Breast epithelium (tissue), 4 donors: Measurements from ENCODE around the gene PRKAA1. TPM values are rescaled to one million over a fixed set of nuclear protein-coding genes. Genes with fewer than 3 reads are reported as not detected.

ENCODE experiments used
- DNase-seq, 2 donors: peaks; one replicate each; pipeline ENCODE4 v3.0.0-alpha.2; 2019; ENCODE audit warnings: low spot score in 2 of 2
- H3K27ac ChIP-seq, 2 donors: fragments of 200-600 bp; sonication (generic) in 1 of 2; one replicate each; pipeline ENCODE4 v1.5.1; 2016 to 2019; ENCODE audit warnings: mild to moderate bottlenecking in 1 of 2
- H3K27me3 ChIP-seq, 2 donors: fragments of 200-600 bp; sonication (generic) in 1 of 2; one replicate each; pipeline versions ENCODE4 v1.5.1 to v1.6.0; 2017 to 2019; ENCODE audit warnings: control low read depth in 1 of 2, mild to moderate bottlenecking in 1 of 2
- H3K36me3 ChIP-seq: fragments of 200-600 bp; one replicate; pipeline ENCODE4 v1.5.1; 2019
- H3K4me1 ChIP-seq, 2 donors: fragments of 200-600 bp; sonication (generic); one replicate each; pipeline ENCODE4 v1.5.1; 2016 to 2019; ENCODE audit warnings: control low read depth in 1 of 2
- H3K4me3 ChIP-seq, 3 donors: fragments of 200-600 bp; sonication (generic); 1 replicate in 2 of 3; 2 replicates in 1 of 3; pipeline ENCODE4 v1.5.1; 2016 to 2019; ENCODE audit warnings: mild to moderate bottlenecking in 3 of 3, moderate library complexity in 2 of 3
- H3K9me3 ChIP-seq, 2 donors: fragments of 200-600 bp; sonication (generic) in 1 of 2; one replicate each; pipeline ENCODE4 v1.5.1; 2016 to 2019; ENCODE audit warnings: control low read depth in 1 of 2
- POLR2A ChIP-seq: fragments of 450-650 bp; IDR thresholded peaks from one replicate; pipeline ENCODE4 v1.6.1; 2016; ENCODE audit warnings: antibody characterized with exemption, mild to moderate bottlenecking, moderate library complexity
- POLR2AphosphoS5 ChIP-seq, 3 donors: sonication (generic); formaldehyde crosslinking; IDR thresholded peaks; one replicate each; pipeline ENCODE4 v1.6.1; 2017; ENCODE audit warnings: antibody characterized with exemption in 3 of 3
- intact Hi-C: fragments of 100-400 bp; cut with DNase I; formaldehyde crosslinking; loops from one replicate; pipeline ENCODE4 v1.15.1; 2023; ENCODE audit warnings: low total_unique reads
- total RNA-seq, 3 donors: library from RNA; depleted of rRNA; stranded (reverse); fragments of >200 nt; gene quantifications; one replicate each; pipeline ENCODE4 v1.1.0, GENCODE V29; 2016
- TF ChIP-seq, protein P1 (sequence below), 3 donors: fragments of 450-650 bp; IDR thresholded peaks; one replicate each; pipeline ENCODE4 v1.5.1; 2016 to 2017; ENCODE audit warnings: antibody characterized with exemption in 3 of 3, mild to moderate bottlenecking in 3 of 3, moderate library complexity in 3 of 3

Gene PRKAA1
- total RNA-seq, 3 donors from 2014 or later = 100 to 134 (median 112) TPM

DNA sequence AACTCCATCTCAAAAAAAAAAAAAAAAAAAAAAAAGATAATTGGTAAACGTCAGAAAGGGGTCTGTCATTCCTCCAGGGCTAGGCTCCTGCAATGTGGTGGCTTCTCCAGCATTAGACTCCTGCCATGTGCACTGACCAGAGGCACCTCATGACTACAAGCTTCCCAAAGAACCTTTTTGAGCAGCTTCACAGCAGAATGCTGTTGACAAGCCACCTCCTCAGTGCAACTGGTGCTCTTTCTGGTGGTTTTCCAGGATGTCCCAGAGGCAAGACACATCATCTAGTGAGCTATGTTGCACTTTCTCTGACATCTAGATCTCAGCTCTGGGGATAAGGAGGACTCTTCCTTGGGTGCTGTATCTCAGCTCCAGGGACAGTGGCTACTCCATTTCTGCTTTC, 25.3 kb upstream of the PRKAA1 start:
- DNase-seq = no peak
- H3K27ac ChIP-seq = no peak overlapping the region
- H3K27me3 ChIP-seq = no peaks in the 10 kb centered on the region
- H3K36me3 ChIP-seq = peaks cover 2% of the 10 kb centered on the region
- no peak overlapping the region for H3K4me3 ChIP-seq
- TF ChIP-seq POLR2A = no peak
- intact Hi-C loops = no loop called here
- no peaks in the 10 kb centered on the region for H3K9me3 ChIP-seq
- no peaks in the 10 kb centered on the region for H3K4me1 ChIP-seq

- no peak overlapping the region for H3K27ac ChIP-seq
These were observed 15.6 kb upstream of the PRKAA1 start for GRCh38 chr5:40813698-40814281.

DNA sequence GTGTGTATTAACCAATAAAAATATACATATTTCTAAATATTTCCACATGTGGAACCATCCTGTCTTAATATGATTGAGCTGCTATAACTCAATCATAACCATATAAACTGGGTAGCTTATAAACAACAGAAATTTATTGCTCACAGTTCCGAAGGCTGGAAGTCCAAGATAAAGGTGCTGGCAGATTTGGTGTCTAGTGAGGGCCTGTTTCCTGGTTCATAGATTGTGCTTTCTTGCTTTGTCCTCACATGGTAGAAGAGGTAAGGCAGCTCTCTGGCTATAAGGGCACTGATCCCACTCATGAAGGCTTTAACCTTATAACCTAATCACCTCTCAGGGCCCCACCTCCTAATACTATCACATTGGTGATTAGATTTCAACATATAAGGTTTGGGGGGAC, 14.0 kb upstream of the PRKAA1 start:
- intact Hi-C loops = no loop called here
- Histone ChIP-seq H3K36me3 (no peaks in the 10 kb centered on the region), H3K4me1 (no peaks in the 10 kb centered on the region), H3K9me3 (no peaks in the 10 kb centered on the region), H3K4me3 (no peak overlapping the region), H3K27me3 (no peaks in the 10 kb centered on the region), H3K27ac (no peak overlapping the region)
- TF ChIP-seq, protein P1, sequence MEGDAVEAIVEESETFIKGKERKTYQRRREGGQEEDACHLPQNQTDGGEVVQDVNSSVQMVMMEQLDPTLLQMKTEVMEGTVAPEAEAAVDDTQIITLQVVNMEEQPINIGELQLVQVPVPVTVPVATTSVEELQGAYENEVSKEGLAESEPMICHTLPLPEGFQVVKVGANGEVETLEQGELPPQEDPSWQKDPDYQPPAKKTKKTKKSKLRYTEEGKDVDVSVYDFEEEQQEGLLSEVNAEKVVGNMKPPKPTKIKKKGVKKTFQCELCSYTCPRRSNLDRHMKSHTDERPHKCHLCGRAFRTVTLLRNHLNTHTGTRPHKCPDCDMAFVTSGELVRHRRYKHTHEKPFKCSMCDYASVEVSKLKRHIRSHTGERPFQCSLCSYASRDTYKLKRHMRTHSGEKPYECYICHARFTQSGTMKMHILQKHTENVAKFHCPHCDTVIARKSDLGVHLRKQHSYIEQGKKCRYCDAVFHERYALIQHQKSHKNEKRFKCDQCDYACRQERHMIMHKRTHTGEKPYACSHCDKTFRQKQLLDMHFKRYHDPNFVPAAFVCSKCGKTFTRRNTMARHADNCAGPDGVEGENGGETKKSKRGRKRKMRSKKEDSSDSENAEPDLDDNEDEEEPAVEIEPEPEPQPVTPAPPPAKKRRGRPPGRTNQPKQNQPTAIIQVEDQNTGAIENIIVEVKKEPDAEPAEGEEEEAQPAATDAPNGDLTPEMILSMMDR (IDR thresholded peaks at IDR 0.05) = no peak
- no peak for TF ChIP-seq POLR2AphosphoS5 (IDR thresholded peaks at IDR 0.05)
- TF ChIP-seq POLR2A = no peak
- DNase-seq = no peak

More at GRCh38 chr5:40813698-40814281, 15.6 kb upstream of the PRKAA1 start:
- Histone ChIP-seq H3K4me1 (no peaks in the 10 kb centered on the region), H3K9me3 (no peaks in the 10 kb centered on the region), H3K4me3 (no peak overlapping the region), H3K27me3 (no peaks in the 10 kb centered on the region), H3K36me3 (no peaks in the 10 kb centered on the region)
- no peak for DNase-seq
- intact Hi-C loops = no loop called here
- TF ChIP-seq, protein P1 (IDR thresholded peaks at IDR 0.05) = no peak
- TF ChIP-seq POLR2AphosphoS5 (IDR thresholded peaks at IDR 0.05) (no peak), POLR2A (no peak)

DNA sequence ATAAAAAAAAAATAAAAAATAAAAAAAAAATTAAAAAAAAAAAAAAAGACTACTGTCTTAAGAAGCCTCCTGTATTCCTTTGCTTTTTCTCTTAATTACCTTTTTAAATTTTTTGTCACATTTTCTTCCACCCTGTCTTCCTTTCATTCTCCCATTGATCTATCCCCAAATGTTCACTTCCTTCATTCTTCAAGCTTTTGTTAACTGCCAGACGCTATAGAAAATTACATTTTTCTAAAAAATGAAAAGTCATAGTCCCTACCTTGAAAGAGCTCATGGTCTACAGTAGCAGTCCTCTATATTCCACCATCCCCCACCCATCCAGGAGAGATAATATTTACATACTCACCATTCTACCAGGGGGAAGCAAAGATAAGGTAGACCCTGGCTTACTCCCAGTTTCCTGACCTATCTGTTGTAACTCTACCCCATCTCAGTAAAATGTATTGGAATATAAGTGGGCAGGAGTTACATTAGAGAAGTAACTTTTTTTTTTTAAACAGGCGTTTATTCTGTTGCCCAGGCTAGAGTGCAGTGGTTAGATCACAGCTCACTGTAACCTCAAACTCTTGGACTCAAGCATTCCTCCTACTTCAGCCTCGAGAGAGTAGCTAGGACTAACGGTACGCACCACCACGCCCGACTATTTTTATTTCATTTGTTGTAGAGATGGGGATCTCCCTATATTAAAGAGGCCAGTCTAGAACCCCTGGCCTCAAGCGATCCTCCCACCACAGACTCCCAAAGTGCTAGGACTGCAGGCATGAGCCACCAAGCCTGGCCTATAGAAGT, 3.8 kb upstream of the PRKAA1 start:
- Histone ChIP-seq H3K4me3 (no peak overlapping the region), H3K27me3 (no peaks in the 10 kb centered on the region), H3K27ac (no peak overlapping the region), H3K4me1 (no peaks in the 10 kb centered on the region), H3K9me3 (no peaks in the 10 kb centered on the region), H3K36me3 (no peaks in the 10 kb centered on the region)
- TF ChIP-seq, protein P1 (IDR thresholded peaks at IDR 0.05) = no peak
- TF ChIP-seq POLR2A (no peak), POLR2AphosphoS5 (IDR thresholded peaks at IDR 0.05) (no peak)
- intact Hi-C loops = no loop called here
- DNase-seq = no peak

GRCh38 chr5:40799258-40799657, 1.1 kb upstream of the PRKAA1 start:
- Histone ChIP-seq H3K4me3 (peak overlapping the region; percentile 92 to 97 (median 97)), H3K36me3 (no peaks in the 10 kb centered on the region), H3K4me1 (no peaks in the 10 kb centered on the region), H3K9me3 (no peaks in the 10 kb centered on the region), H3K27ac (peak overlapping the region in 1 of 2 donors; percentile 6), H3K27me3 (no peaks in the 10 kb centered on the region)
- no peak for DNase-seq
- TF ChIP-seq, protein P1 (IDR thresholded peaks at IDR 0.05) = no peak
- no peak for TF ChIP-seq POLR2AphosphoS5 (IDR thresholded peaks at IDR 0.05)
- no peak for TF ChIP-seq POLR2A
- intact Hi-C loops = no loop called here
